HG03159 (cell line): ENCODE results near the gene CIAO1.
A peak's percentile ranks its signal among the peaks of the same experiment; 100 is the strongest.
"Not testable (repeated sequence)": the region's sequence is repeated elsewhere in the genome, so short reads cannot be mapped to it uniquely, and the experiment has no call there.

ENCODE experiments used
- ATAC-seq: cut with Tn5 transposase; IDR thresholded peaks from one replicate; pipeline ENCODE4 v1.9.1; 2021; ENCODE audit warnings: mild to moderate bottlenecking, moderate library complexity; ENCODE audit not compliant: unreplicated experiment

CIAO1 gene

GRCh38 chr2:96265840-96266679, at the start of gene CIAO1, which contains the start of gene TMEM127:
CIAO1 (plus strand) TSS chr2:96266225; CDS start chr2:96266351, 126 bp downstream.
TMEM127 (minus strand) TSS chr2:96265997; CDS start chr2:96265381, 616 bp downstream.
- peak; percentile 90 for ATAC-seq

GRCh38 chr2:96218508-96219131, 47.4 kb upstream of the CIAO1 start:
- ATAC-seq = no peak

- not testable (repeated sequence) for ATAC-seq
These were observed 46.1 kb upstream of the CIAO1 start for GRCh38 chr2:96219959-96220358.

GRCh38 chr2:96221106-96221505, 44.9 kb upstream of the CIAO1 start:
- ATAC-seq = not testable (repeated sequence)

- peak; percentile 79 for ATAC-seq
These were observed 41.0 kb upstream of the CIAO1 start for GRCh38 chr2:96225016-96225533.

- ATAC-seq = no peak
These were observed 34.7 kb upstream of the CIAO1 start for GRCh38 chr2:96231316-96231715.

GRCh38 chr2:96233436-96233835, 32.6 kb upstream of the CIAO1 start:
- no peak for ATAC-seq

GRCh38 chr2:96233880-96234316, 32.1 kb upstream of the CIAO1 start:
- ATAC-seq = peak; percentile 89

GRCh38 chr2:96236882-96237281, 29.1 kb upstream of the CIAO1 start:
- ATAC-seq = no peak

GRCh38 chr2:96238266-96238665, 27.8 kb upstream of the CIAO1 start:
- no peak for ATAC-seq

- no peak for ATAC-seq
These were observed 26.9 kb upstream of the CIAO1 start for GRCh38 chr2:96239091-96239490.

GRCh38 chr2:96239745-96240264, 26.2 kb upstream of the CIAO1 start:
- ATAC-seq = no peak

- ATAC-seq = no peak
These were observed 25.5 kb upstream of the CIAO1 start for GRCh38 chr2:96240341-96241038.

GRCh38 chr2:96241227-96241626, 24.8 kb upstream of the CIAO1 start:
- no peak for ATAC-seq

- ATAC-seq = peak; percentile 81
These were observed 24.0 kb upstream of the CIAO1 start for GRCh38 chr2:96241900-96242611.

- no peak for ATAC-seq
These were observed 22.2 kb upstream of the CIAO1 start for GRCh38 chr2:96243843-96244242.

GRCh38 chr2:96245609-96246390, 20.2 kb upstream of the CIAO1 start:
- no peak for ATAC-seq

GRCh38 chr2:96247009-96247408, 19.0 kb upstream of the CIAO1 start:
- ATAC-seq = no peak

- no peak for ATAC-seq
These were observed 18.1 kb upstream of the CIAO1 start for GRCh38 chr2:96247896-96248295.

- ATAC-seq = no peak
These were observed 17.4 kb upstream of the CIAO1 start for GRCh38 chr2:96248624-96249023.
